Measurements from ENCODE around the gene PTDSS2. TPM values are rescaled to one million over a fixed set of nuclear protein-coding genes. Genes with fewer than 3 reads are reported as not detected.

PTDSS2 gene
- total RNA-seq, 1 donor from 2014 or later: 50.2 TPM

- DNase-seq: no peak
Observed at GRCh38 chr11:452203-452744, 2.2 kb downstream of the PTDSS2 start.

GRCh38 chr11:452916-453527 is 2.9 kb downstream of the PTDSS2 start:
- DNase-seq: no peak

GRCh38 chr11:453564-453963 is 3.5 kb downstream of the PTDSS2 start:
- DNase-seq: no peak

- DNase-seq: no peak
Observed at GRCh38 chr11:454043-454442, 4.0 kb downstream of the PTDSS2 start.

- DNase-seq: no peak
Observed at GRCh38 chr11:454801-455565, 4.9 kb downstream of the PTDSS2 start.

- DNase-seq: no peak
Observed at GRCh38 chr11:455566-456147, 5.6 kb downstream of the PTDSS2 start.

GRCh38 chr11:456533-456932 is 6.5 kb downstream of the PTDSS2 start:
- DNase-seq: no peak

GRCh38 chr11:457111-457760 is 7.2 kb downstream of the PTDSS2 start:
- no peak for DNase-seq

GRCh38 chr11:459511-460220 is 9.6 kb downstream of the PTDSS2 start:
- DNase-seq: no peak

- DNase-seq: no peak
Observed at GRCh38 chr11:460331-461199, 10.5 kb downstream of the PTDSS2 start.

- no peak for DNase-seq
Observed at GRCh38 chr11:461626-462025, 11.5 kb downstream of the PTDSS2 start.

- no peak for DNase-seq
Observed at GRCh38 chr11:462107-462890, 12.2 kb downstream of the PTDSS2 start.

- no peak for DNase-seq
Observed at GRCh38 chr11:464316-464715, 14.2 kb downstream of the PTDSS2 start.

GRCh38 chr11:465896-466530 is 15.9 kb downstream of the PTDSS2 start:
- DNase-seq: peak; percentile 49

GRCh38 chr11:468036-468435 is 18.0 kb downstream of the PTDSS2 start:
- DNase-seq: no peak

- no peak for DNase-seq
Observed at GRCh38 chr11:468493-468892, 18.4 kb downstream of the PTDSS2 start.

- peak; percentile 15 for DNase-seq
Observed at GRCh38 chr11:469026-469683, 19.1 kb downstream of the PTDSS2 start.

GRCh38 chr11:469684-470560 is 19.8 kb downstream of the PTDSS2 start:
- peak; percentile 89 for DNase-seq

Data from dermis blood vessel endothelial cell (primary cell).